ENCODE data around the gene HPD.

DNA sequence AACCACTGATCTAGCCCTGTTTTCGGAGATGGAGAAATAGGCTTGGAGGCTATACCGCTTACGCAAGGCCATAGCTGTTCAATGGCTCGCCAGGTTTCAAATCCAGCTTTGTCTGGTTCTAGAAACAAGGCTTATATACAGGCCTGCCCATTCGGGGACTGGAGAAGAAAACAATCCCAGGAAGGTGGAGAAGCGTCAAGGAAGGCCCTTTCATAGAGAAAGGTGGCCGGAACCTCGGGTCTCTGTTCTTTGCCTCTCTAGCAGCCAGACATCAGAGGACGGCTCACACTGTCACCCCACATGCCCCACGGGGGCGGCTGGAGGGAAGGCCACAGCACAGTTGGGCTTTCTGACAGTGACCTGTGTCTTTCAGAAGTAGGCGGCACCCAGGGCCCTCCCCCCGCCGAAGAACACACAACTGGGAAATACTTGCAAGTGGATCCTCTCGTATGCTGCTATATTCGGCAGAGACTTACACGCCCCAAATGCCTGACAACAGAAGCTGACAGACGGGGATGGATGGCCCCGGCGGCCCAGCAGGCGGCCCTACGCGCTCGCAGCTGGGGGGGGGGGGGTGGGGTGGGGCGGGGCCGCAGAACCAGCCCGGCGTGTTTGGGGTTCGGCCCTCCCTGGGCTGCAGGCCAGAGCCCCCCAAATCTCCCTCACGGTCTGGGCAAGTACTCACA, 59.4 kb downstream of the HPD start:
- TF ChIP-seq CTCF (conservative IDR thresholded peaks at IDR 0.05 in 1 of 2, IDR thresholded peaks at IDR 0.05 in 1 of 2; ENCODE audit: low read depth in 1 of 2, low read length in 2 of 2) = no peak
- no peak for TF ChIP-seq EZH2 (IDR thresholded peaks at IDR 0.05; ENCODE audit: low read length, missing control alignments)

Data from fibroblast of lung (primary cell).